Urinary bladder (tissue), 4 donors: ENCODE results near the gene RUNX1. TPM values are rescaled to one million over a fixed set of nuclear protein-coding genes. Genes with fewer than 3 reads are reported as not detected.
"Not testable (repeated sequence)": the region's sequence is repeated elsewhere in the genome, so short reads cannot be mapped to it uniquely, and the experiment has no call there.

ENCODE experiments used
- DNase-seq: peaks from one replicate; pipeline ENCODE4 v3.0.0-alpha.2; 2015; ENCODE audit errors: extremely low spot score
- H3K27ac ChIP-seq: one replicate; pipeline ENCODE4 v1.5.1; 2013; ENCODE audit warnings: low read depth, mild to moderate bottlenecking, moderate library complexity
- H3K36me3 ChIP-seq: one replicate; pipeline ENCODE4 v1.6.1; 2013; ENCODE audit warnings: mild to moderate bottlenecking, moderate library complexity; ENCODE audit not compliant: insufficient read depth
- H3K4me1 ChIP-seq: one replicate; pipeline ENCODE4 v1.6.1; 2013; ENCODE audit warnings: mild to moderate bottlenecking, moderate library complexity; ENCODE audit not compliant: insufficient read depth
- H3K4me3 ChIP-seq: one replicate; pipeline ENCODE4 v1.5.1; 2013; ENCODE audit warnings: low read depth, low read length
- WGBS: extraction: QIAGEN DNeasy Blood & Tissue Kit; methylation state at CpG from one replicate; pipeline ENCODE4 v1.1.7; 2013; 5-methylcytosine and 5-hydroxymethylcytosine counted together
- polyA plus RNA-seq: library from polyadenylated mRNA; stranded (reverse); fragments of 200-250 nt; gene quantifications from one replicate; pipeline ENCODE4 v1.2.3, GENCODE V29; 2013
- total RNA-seq: library from RNA; depleted of rRNA; stranded (reverse); fragments of >200 nt; gene quantifications from one replicate; pipeline ENCODE4 v1.2.3, GENCODE V29; 2014
- donor health status: healthy with polysubstance abuse.
- donor health status: healthy.

Gene RUNX1
- total and polyA plus RNA-seq, 2 donors: 6.6 to 15.6 TPM

DNA sequence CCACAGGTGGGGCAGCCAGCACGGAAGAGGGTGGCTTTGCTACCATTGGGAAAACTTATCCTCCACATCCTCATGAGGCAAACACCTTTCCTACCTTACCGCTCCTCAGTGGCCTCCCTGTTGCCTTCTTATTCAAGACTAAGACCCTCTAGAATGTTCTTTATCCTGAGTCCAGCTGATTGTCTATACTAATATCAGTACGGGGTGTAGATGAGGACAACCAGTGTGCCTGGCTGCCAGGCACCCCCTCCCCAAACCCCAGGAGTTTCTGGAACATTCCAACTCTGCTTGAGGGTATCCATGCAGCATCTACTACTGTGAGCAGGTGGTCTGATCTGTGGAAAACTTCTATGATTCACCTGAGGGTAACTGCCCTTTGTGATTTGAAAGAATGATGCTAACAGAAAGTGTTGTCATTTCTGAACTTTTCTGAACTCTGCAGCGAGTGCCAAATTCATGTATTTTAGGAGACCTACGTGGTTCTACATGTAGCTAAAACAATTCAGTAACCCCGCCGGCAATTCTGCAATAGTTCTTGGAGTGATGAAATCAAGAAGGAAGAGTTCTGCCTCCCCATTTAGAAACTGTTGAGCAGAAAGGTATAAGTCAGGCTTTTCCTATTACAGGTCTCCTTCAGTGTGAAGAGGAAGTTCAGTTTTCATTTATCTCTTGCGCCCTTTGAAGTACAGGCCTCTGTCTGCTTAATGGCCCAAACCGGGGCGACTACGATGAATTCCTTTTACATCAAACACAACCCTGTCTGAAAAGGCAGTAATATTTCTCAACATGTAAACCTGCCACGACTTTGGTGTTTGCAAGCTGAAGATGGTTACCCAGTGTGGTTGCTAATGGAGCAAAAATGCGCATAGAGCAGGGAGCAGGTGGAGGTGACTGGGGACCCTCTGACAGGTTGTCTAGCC, 80.4 kb downstream of the RUNX1 start:
- no peak overlapping the region for H3K4me3 ChIP-seq
- 72% methylated on average over 13 of the region's 13 CpGs for WGBS
- H3K4me1 ChIP-seq: peaks cover 2% of the 10 kb centered on the region
- no peak for DNase-seq
- no peaks in the 10 kb centered on the region for H3K36me3 ChIP-seq
- H3K27ac ChIP-seq: no peak overlapping the region

DNA sequence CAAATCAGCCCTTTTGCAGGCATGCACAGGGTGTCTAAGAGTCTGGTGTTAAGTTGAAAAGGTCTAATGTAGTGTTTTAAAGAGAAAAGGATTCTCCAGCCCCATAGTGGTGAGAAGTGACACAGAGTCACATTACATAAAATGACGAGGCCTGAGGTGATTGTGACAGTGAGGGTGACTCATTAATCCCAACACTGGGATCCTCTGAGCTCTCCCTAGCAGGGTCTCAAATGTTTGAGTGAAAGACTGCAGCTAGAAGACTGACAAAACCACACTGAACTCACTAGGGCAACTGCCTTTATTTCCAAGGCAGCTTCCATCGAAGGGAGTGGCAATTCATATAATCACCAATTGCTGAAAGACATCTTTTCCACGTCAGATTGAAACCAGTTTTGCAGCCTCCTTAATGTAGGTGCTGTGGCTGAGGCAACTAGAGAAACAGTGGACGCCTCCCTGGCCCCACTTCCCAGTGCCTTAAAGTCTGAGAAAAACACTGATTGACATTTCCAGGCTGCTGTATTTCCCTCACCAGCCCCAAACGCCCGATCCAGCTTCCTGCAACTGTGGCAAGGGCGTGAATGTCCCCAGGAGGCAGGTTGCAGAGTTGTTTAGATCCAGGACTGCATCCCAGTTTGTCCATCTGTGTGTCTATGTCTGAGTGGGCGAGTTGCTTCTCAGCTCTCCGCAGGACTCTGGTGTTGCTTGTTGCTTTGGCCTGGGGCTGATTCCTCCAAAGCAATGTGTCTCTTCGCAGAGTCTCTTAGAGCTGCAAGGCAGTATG, 81.4 kb downstream of the RUNX1 start:
- WGBS: 80% methylated on average over 10 of the region's 10 CpGs
- H3K27ac ChIP-seq: no peak overlapping the region
- no peak overlapping the region for H3K4me3 ChIP-seq
- H3K4me1 ChIP-seq: peaks cover 1% of the 10 kb centered on the region
- peak; percentile 33 for DNase-seq
- no peaks in the 10 kb centered on the region for H3K36me3 ChIP-seq

DNA sequence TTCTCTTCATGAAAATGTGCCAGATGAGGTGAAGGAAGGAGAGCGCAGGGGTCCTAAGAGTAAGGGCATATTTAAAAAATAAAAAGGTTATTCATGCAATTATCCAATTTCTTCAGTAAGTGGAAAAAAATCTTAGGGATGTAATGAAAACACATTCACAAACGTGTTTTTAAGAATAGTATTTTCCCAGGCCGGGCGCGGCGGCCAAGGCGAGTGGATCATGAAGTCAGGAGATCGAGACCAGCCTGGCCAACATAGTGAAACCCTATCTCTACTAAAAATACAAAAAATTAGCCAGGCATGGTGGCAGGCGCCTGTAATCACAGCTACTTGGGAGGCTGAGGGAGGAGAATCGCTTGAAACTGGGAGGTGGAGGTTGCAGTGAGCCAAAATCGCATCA, 82.2 kb downstream of the RUNX1 start:
- not testable (repeated sequence) for H3K27ac ChIP-seq, H3K36me3 ChIP-seq, H3K4me3 ChIP-seq, H3K4me1 ChIP-seq, DNase-seq
- 96% methylated on average over 11 of the region's 11 CpGs for WGBS

DNA sequence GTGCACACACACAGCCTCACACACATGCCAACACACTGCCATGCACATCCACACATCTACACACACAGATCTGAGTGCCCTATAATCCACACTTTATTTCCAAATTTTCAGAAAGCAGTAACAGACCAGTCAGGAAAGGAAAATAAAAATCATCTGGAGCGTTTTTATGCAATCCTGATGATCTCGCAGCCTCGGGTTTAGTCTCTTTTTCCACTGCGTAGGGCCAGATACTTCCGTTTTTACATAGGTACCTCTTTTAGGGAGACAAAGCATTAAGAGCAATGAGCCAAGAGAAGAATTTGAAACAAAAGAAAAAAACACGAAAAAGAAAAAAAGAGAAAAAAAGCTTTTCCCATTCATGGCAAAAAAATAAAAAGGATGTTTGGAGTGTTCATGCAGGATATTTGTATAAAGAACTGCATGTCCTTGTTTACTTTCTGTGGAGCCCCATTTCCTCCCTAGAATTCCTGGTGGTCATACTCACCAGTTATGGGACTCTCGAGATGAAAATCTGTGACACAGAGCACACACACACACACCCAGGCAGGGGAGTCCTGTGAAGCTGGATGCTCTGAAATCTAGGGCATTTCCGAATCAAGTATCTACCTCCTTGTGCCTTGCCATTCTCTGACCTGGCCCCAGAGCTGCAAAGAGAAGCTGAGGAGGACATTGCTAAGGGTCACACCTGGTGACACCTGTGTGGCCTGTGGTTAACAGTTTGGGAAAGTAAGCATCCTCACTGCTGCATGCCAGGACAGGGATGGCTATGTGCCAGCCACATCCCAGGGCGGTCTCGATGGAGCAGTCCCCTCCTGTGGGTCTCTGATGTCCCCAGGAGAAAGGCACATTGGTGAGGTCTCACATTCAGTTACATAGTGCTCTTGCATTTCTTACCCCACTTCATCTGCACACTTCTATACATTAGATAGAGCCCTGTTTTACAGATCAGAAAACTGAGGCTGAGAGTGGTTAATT, 83.6 kb downstream of the RUNX1 start:
- no peak overlapping the region for H3K4me3 ChIP-seq

DNA sequence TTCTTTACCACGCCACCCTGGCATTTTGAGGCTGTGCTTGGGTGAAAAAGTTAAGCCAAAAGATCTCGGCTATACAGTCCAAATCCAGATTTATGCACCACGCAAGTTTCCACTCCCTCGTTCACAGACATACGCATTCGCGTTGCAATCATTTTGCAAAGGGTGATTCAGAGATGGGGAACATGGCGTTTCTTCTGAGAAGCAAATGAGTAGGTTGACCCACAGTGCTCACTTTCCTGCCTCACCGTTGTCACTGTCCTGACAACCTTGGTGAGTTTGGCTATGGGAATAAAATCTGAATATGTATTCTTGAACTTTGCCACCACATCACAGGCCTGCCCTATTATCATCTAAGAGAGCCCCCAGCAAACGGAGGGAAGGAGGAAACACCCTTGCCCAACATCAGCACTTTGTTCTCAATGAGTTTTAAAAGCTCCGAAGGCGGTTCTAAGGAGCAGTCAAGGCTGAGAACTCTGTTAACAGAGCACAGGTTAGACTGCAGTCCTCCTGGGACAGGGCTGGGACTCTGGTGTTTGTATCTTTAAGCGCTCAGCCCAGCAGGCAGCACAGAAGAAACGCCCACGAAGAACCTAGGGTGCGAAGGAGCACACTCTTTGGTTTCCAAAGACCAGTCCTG, 86.4 kb downstream of the RUNX1 start:
- no peak for DNase-seq
- 82% methylated on average over 16 of the region's 16 CpGs for WGBS

More for the DNA sequence above, 83.6 kb downstream of the RUNX1 start:
- no peak for DNase-seq
- Histone ChIP-seq H3K27ac (no peak overlapping the region), H3K36me3 (no peaks in the 10 kb centered on the region), H3K4me1 (no peaks in the 10 kb centered on the region)
- 45% methylated on average over 10 of the region's 10 CpGs for WGBS

DNA sequence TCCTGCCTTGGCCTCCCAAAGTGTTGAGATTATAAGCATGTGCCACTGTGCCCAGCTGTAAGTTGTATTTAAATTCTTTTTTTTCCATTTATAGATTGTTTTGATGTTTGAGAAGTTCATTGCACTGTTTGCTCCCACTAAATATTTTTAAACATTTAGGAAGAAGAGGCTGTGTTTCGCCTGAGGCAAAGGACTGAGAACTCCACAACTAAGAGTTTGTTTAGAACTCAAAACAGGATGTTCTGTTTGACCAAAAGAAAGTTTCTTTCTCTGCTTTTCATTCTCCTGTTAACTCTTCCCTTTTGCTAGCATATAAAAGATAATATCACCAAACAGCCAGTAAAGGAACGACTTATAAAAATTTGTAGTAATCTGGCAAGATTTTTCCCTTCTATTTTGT, 87.0 kb downstream of the RUNX1 start:
- no peak for DNase-seq
- 47% methylated on average over 2 of the region's 2 CpGs for WGBS
- H3K4me1 ChIP-seq: no peaks in the 10 kb centered on the region
- H3K4me3 ChIP-seq: no peak overlapping the region
- H3K36me3 ChIP-seq: no peaks in the 10 kb centered on the region
- H3K27ac ChIP-seq: no peak overlapping the region

More for the DNA sequence above, 86.4 kb downstream of the RUNX1 start:
- no peak overlapping the region for H3K27ac ChIP-seq
- H3K4me3 ChIP-seq: no peak overlapping the region
- H3K36me3 ChIP-seq: no peaks in the 10 kb centered on the region
- H3K4me1 ChIP-seq: no peaks in the 10 kb centered on the region

DNA sequence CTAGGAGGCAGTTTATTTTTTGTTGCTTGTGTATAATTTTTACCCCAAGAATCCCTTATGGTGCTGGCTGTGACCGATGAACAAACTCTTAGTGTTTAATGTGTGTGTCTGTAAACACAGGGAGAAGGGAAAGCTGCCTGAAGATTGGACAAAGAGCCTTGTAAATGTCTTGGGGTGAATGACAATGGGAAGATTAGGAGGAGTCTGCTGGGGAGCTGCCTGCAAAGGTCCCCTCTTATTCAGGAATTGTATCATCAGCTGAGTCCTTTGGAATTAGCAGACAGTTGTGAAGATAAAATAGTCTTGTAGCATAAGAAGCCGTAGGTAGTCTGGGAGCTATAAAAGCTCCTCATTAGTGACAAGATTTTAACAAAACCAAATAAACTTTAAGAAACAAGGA, 88.4 kb downstream of the RUNX1 start:
- no peak for DNase-seq
- H3K4me3 ChIP-seq: no peak overlapping the region
- H3K27ac ChIP-seq: no peak overlapping the region
- H3K36me3 ChIP-seq: no peaks in the 10 kb centered on the region
- H3K4me1 ChIP-seq: no peaks in the 10 kb centered on the region
- 54% methylated on average over 2 of the region's 2 CpGs for WGBS

DNA sequence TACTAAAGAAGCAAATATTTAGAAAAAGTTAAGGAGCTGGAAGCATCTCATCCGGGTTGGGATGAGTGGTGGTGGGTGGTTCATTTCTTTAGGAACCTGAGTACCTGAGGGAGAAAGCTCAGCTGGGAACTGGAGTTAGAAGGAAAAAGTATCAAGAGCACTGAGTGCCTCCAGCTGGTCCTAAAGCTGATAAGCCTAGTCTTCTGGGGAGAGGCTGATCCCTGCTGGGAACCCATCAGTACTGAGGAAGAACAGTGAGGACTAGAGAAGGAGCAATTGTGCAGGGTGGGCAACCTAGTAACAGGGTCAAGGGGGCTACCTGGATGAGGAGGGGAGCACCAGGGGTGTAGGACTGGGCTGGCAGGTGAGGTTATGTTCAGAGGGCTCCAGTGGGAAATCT, 89.5 kb downstream of the RUNX1 start:
- Histone ChIP-seq H3K4me1 (no peaks in the 10 kb centered on the region), H3K4me3 (no peak overlapping the region), H3K36me3 (no peaks in the 10 kb centered on the region), H3K27ac (no peak overlapping the region)
- no peak for DNase-seq
- WGBS: 57% methylated on average over 1 of the region's 1 CpG

DNA sequence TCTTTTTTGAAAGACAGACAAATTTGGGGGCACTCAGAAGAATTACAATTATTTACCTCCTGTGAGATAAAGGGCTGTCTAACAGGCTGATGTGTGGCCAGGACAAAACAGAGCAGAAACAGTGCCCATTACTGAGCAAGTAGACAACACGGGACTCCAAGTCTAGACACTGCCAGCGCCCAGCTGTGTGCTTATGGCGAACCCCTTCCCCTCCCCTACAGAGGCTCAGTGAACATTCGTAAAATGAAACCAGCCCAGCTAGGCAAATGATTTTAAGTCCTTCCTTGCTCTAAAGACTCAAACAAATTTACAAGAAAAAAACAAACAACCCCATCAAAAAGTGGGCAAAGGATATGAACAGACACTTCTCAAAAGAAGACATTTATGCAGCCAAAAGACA, 91.1 kb downstream of the RUNX1 start:
- DNase-seq: no peak
- Histone ChIP-seq H3K27ac (no peak overlapping the region), H3K4me1 (no peaks in the 10 kb centered on the region), H3K36me3 (no peaks in the 10 kb centered on the region), H3K4me3 (no peak overlapping the region)
- 87% methylated on average over 4 of the region's 4 CpGs for WGBS

DNA sequence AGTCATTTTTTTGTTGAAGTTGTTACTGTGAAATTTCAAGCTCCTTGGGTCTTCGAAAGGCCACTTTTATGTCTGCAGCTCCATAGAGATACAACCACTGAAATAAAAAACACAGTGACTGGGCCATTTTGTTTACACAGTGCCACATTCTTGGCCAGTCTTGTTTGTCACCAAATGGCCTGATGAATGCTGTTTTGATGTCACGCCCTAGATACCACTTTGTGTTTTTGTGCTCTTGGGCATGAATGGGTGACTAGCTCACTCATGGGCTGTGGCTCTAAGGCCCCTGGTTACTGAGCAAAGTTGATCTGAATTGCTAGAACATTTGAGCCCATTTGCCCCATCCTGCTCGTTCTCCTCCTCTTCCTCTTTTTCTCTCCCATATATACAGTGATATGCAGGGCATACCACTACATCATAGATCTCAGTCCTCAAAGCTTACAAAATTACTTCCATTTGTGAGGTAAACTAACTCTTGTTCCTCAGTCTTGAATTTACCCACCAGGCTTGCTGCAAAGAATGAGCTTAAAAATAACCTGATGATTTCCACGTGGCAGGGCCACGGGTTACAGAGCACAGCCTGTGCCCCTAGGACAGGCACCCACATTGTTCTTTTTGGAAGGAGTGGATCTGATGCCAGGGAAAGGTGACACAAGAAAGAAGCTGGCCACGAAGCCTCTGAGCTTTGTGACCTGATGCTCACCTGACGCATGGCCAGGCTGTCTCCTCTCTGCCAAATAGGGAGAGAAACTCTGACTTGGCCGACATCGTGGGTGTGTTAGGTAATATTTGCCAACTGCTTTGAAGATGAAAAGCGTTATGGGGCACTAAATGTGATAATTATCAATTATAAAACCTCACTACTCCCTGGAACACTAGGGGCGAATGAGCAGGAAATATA, 92.4 kb downstream of the RUNX1 start:
- H3K4me3 ChIP-seq: no peak overlapping the region
- 81% methylated on average over 11 of the region's 11 CpGs for WGBS
- no peaks in the 10 kb centered on the region for H3K36me3 ChIP-seq
- no peak overlapping the region for H3K27ac ChIP-seq
- no peak for DNase-seq
- no peaks in the 10 kb centered on the region for H3K4me1 ChIP-seq

DNA sequence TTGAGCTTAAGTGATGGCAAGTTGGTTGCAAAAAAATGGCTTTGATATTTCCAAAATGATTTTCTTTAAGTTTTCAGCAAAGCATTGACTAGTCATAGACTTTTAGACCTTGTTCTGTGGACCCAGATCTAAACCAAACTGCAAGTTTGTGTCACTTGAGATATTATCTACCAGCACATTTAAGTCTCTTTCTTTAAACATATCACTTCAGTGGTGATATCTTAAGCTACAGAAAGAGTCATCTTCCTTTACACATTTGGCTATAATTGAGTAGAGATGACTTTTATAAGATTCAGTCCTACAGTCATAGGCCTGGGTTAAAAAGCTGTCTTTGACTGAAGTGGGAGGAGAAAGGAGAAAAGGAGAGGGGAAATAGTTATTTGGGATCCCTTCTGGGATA, 95.2 kb downstream of the RUNX1 start:
- no peaks in the 10 kb centered on the region for H3K36me3 ChIP-seq
- no peaks in the 10 kb centered on the region for H3K4me1 ChIP-seq
- H3K4me3 ChIP-seq: no peak overlapping the region
- H3K27ac ChIP-seq: no peak overlapping the region
- no peak for DNase-seq

DNA sequence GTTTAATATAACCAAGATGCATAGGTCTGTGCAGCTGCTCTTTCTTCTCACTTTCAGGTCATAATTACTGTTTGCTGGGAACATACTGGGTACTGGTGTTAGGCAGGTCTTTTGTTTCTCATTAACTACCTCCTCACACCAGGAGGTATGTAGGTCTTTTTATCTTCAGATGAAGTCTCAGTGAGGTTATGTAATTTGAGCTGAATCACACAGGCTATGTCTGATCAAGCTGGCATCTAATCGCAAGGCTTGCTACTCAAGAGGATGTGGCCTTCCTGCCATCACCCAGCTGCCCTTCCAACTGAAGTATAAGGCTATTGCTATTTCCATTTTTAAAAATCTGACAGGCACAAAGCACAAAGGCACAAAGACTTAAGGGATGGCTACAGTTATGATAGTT, 96.4 kb downstream of the RUNX1 start:
- 80% methylated on average over 1 of the region's 1 CpG for WGBS
- no peak for DNase-seq
- Histone ChIP-seq H3K27ac (no peak overlapping the region), H3K36me3 (no peaks in the 10 kb centered on the region), H3K4me3 (no peak overlapping the region), H3K4me1 (no peaks in the 10 kb centered on the region)
